Esophagus muscularis mucosa (tissue), 3 donors: ENCODE data around the gene CCDC160.

Experiments used
- CTCF ChIP-seq, 3 experiments: fragments of 200-600 bp in 2 of 3; fragments of 450-650 bp in 1 of 3; sonication (generic) in 2 of 3; IDR thresholded peaks; one replicate each; pipeline ENCODE4 v1.5.1; 2017 to 2019; ENCODE audit warnings: antibody characterized with exemption in 3 of 3, mild to moderate bottlenecking in 2 of 3, moderate library complexity in 1 of 3
- POLR2A ChIP-seq: fragments of 450-650 bp; IDR thresholded peaks from one replicate; pipeline ENCODE4 v1.6.1; 2017; ENCODE audit warnings: antibody characterized with exemption, moderate library complexity, mild to moderate bottlenecking, low read depth

- TF ChIP-seq CTCF (IDR thresholded peaks at IDR 0.05) (no peak), POLR2A (no peak)
These were observed 19.7 kb downstream of the CCDC160 start for GRCh38 chrX:134256684-134257083.
